Neural crest cell (in vitro differentiated cells): Measurements from ENCODE around the gene MIAT. TPM values are rescaled to one million over a fixed set of nuclear protein-coding genes. Genes with fewer than 3 reads are reported as not detected.

Experiments
- DNase-seq: peaks from one replicate; pipeline ENCODE4 v3.0.0; 2021; ENCODE audit warnings: low read depth, mixed read lengths, low spot score
- H3K27ac Mint-ChIP-seq: one replicate; pipeline ENCODE4 v1.8.0; 2021; ENCODE audit warnings: mild to moderate bottlenecking, mixed read lengths; ENCODE audit not compliant: unreplicated experiment
- H3K27me3 Mint-ChIP-seq: 2 replicates; pipeline ENCODE4 v1.8.0; 2021; ENCODE audit warnings: low read depth, mild to moderate bottlenecking, mixed read lengths
- H3K36me3 Mint-ChIP-seq: 2 replicates; pipeline ENCODE4 v1.8.0; 2021; ENCODE audit warnings: low read depth, mild to moderate bottlenecking, mixed read lengths
- H3K4me1 Mint-ChIP-seq: 2 replicates; pipeline ENCODE4 v1.8.0; 2021; ENCODE audit warnings: mixed read lengths
- H3K4me3 Mint-ChIP-seq: one replicate; pipeline ENCODE4 v1.8.0; 2021; ENCODE audit warnings: mild to moderate bottlenecking, mixed read lengths
- H3K9me3 Mint-ChIP-seq: 2 replicates; pipeline ENCODE4 v1.8.0; 2021; ENCODE audit warnings: mixed read lengths
- total RNA-seq: library from RNA; stranded (reverse); gene quantifications from 2 replicates; pipeline ENCODE4 v1.2.1, GENCODE V29; 2021
- TF ChIP-seq, protein P1 (sequence below): fragments of 200-600 bp; sonication (generic); conservative IDR thresholded peaks from 2 replicates; pipeline ENCODE4 v1.5.0; 2021; ENCODE audit warnings: antibody characterized with exemption, mild to moderate bottlenecking

The MIAT gene
- total RNA-seq, 1 donor from 2014 or later, result 45.6 TPM

DNA sequence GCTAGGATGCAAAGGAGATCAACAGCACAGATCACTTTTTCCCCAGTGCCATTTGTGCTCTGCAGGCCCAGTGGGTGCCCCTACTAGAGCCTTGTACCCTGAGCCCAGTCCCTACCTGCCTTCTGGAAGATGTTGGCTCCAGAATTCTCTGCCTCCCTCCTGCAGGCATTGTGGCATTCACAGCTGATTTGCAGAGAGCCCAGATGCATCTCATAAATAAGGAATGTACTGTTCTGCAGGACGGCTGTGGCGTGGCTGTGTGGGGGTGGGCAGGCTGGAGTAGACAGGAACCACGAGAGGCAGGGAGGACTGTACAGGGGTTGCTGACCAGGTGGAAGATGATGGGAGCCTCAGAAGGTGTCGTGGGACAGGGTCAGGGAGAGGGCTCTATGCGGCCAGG lies 11.2 kb upstream of the MIAT start:
- Mint-ChIP-seq H3K4me1 (peaks cover 68% of the 10 kb centered on the region), H3K27ac (no peak overlapping the region), H3K4me3 (peak overlapping the region; percentile 75), H3K27me3 (peaks cover 95% of the 10 kb centered on the region), H3K36me3 (no peaks in the 10 kb centered on the region), H3K9me3 (no peaks in the 10 kb centered on the region)
- no peak for DNase-seq
- TF ChIP-seq, protein P1, sequence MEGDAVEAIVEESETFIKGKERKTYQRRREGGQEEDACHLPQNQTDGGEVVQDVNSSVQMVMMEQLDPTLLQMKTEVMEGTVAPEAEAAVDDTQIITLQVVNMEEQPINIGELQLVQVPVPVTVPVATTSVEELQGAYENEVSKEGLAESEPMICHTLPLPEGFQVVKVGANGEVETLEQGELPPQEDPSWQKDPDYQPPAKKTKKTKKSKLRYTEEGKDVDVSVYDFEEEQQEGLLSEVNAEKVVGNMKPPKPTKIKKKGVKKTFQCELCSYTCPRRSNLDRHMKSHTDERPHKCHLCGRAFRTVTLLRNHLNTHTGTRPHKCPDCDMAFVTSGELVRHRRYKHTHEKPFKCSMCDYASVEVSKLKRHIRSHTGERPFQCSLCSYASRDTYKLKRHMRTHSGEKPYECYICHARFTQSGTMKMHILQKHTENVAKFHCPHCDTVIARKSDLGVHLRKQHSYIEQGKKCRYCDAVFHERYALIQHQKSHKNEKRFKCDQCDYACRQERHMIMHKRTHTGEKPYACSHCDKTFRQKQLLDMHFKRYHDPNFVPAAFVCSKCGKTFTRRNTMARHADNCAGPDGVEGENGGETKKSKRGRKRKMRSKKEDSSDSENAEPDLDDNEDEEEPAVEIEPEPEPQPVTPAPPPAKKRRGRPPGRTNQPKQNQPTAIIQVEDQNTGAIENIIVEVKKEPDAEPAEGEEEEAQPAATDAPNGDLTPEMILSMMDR, result no peak

DNA sequence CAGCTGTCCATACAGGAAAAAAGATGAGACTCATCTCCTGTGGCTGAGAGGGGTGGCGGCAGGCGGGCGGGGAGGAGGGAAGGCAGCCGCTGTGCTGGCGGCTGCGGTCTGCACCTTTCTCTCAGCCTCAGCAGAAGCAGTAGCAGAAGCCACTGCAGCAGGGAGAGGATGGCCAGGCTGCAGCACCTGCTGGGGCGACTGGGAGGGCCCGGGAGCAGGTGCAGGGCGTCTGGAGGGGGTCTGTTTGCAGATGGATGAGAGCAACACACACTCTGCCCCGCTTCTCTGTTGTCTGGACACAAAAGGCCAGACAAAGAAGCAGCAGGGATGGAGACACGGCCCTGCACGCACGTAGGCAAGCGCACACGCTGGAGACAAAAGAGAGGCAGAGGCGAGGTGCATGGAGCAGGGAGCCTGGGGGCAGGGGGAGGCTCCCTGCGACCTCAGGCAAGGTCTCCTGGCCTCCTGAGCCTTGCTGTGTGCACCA lies 9.3 kb upstream of the MIAT start:
- Mint-ChIP-seq H3K36me3 (no peaks in the 10 kb centered on the region), H3K27ac (peak overlapping the region; percentile 39), H3K9me3 (no peaks in the 10 kb centered on the region), H3K4me3 (peak overlapping the region; percentile 71), H3K27me3 (peaks cover 92% of the 10 kb centered on the region), H3K4me1 (peaks cover 51% of the 10 kb centered on the region)
- no peak for DNase-seq
- TF ChIP-seq, protein P1, result no peak

- Mint-ChIP-seq H3K4me1 (peaks cover 48% of the 10 kb centered on the region), H3K4me3 (peak overlapping the region; percentile 71), H3K27ac (peak overlapping the region; percentile 87), H3K27me3 (peaks cover 92% of the 10 kb centered on the region), H3K9me3 (no peaks in the 10 kb centered on the region), H3K36me3 (no peaks in the 10 kb centered on the region)
- DNase-seq, result no peak
- TF ChIP-seq, protein P1, result no peak
Observed at GRCh38 chr22:26648528-26649388, 8.6 kb upstream of the MIAT start.

DNA sequence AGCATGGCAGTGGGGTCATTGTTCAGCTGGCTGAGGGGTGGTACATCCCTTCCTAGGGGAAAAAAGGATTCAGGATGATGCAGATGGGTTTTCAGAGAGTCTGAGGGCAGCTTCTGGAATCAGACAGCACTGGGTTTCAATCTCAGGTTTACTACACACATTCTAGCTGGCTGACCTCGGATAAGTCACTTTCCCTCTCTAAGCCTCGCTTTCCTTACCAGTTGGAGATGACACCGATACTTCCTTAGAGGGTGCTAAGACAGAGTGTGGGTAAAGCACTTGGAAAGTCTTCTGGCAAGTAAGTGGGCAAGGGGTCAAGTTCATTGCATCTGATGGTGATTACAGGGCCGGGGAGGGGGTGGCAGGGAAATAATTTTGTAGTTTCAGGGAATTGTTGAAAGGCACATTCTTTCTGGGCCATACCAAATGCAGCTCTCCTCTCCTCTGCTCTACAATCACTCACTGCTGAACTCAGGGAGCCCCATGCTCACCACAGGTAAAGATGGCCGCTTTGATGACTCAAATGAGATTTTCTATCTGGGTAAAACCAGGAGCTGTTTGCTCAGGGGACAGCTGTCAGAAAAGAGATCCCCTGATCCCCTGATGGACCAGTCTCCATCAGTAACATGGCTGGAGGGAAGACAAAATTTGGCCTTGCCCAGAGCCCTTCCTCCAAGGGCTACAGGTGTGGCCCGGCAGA lies 6.5 kb upstream of the MIAT start:
- no peak for DNase-seq

DNA sequence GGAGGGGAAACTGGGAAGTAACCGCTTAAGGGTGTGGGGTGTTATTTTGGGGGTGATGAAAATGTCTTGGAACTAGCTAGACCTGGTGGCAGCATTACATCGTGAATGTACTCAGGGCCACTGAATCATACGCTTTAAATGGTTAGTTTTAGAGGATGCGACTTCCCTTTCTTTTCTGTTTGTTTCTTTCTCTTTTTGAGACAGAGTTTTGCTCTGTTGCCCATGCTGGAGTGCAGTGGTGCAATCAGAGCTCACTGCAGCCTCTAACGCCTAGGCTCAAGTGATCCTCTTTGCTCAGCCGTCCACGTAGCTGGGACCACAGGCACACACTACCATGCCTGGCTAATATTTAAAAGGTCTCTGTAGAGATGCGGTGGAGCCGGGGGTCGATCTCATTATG lies 5.6 kb upstream of the MIAT start:
- Mint-ChIP-seq H3K4me3 (no peak overlapping the region), H3K36me3 (no peaks in the 10 kb centered on the region), H3K27ac (no peak overlapping the region), H3K4me1 (peaks cover 21% of the 10 kb centered on the region), H3K27me3 (peaks cover 88% of the 10 kb centered on the region), H3K9me3 (no peaks in the 10 kb centered on the region)
- TF ChIP-seq, protein P1, result no peak
- no peak for DNase-seq

More for the DNA sequence above, 6.5 kb upstream of the MIAT start:
- Mint-ChIP-seq H3K27me3 (peaks cover 91% of the 10 kb centered on the region), H3K36me3 (no peaks in the 10 kb centered on the region), H3K4me3 (no peak overlapping the region), H3K4me1 (peaks cover 31% of the 10 kb centered on the region), H3K27ac (no peak overlapping the region), H3K9me3 (no peaks in the 10 kb centered on the region)
- TF ChIP-seq, protein P1, result no peak
